Nucleus accumbens (tissue), 56 donors: ENCODE measurements around the gene CARMIL3.
A peak's percentile ranks its signal among the peaks of the same experiment; 100 is the strongest.
"Not testable (repeated sequence)": the region's sequence is repeated elsewhere in the genome, so short reads cannot be mapped to it uniquely, and the experiment has no call there.

ENCODE experiments used
- DNase-seq, 56 donors: peaks; one replicate each; lab custom pipeline; 2025; lab: John Stamatoyannopoulos, UW

Gene CARMIL3

DNA sequence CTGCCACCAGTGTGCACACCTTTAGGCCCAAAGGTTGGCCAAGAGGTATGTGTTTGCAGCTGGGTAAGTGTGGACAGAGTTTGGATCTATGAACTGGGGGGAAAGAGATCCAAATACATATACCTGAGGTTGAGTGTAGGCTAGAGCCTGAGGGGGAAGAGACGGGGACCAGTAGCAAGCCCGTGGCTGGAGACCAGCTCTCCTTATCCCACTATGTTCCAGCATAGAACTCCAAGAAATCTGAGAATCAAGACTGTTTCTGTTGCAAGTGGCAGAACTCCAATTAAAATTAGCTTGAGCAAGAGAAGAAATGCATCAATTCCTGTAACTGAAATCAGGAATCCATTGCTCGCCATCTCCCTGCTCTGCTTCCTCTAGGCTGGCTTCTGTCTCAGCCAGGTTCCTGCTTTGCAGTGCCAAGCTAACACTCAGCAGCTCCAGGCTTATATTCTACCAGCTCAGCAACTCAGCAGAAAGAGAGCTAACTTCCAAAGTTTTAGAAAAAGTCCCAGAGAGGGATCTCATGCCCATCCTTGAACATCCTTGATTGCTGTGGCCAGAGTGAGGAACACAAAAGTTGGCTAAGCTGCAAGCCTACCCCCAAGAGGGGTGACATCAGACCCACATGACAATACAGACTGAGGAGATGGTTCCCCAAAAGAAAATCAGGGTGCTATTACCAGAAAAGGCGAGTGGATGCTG, 40.8 kb downstream of the CARMIL3 start:
- no peak for DNase-seq

DNA sequence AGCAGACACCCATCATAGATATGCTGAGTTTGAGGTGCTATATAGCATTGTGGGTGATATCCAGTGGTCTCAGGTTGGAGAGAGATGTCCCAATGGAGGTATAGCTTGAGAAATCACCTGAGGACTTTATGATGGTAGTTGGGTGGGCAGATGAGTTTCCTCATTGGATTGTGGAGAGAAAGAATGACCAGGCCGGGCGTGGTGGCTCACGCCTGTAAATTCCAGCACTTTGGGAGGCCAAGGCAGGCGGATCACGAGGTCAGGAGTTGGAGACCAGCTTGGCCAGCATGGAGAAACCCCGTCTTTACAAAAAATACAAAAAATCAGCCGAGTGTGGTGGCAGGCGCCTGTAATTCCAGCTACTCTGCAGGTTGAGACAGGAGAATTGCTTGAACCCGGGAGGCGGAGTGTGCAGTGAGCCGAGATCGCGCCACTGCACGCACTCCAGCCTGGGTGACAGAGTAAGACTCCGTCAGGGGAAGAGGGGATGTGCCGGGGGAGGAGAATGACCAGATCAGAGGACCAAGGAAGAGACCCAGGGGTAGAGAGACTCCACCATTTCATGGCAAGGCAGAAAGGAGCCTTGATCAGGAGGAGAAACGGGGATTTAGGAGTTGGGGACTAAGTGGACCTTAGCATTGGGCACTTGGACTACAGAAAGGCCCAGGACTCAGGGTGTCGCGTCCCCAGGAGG, 41.5 kb downstream of the CARMIL3 start:
- no peak for DNase-seq

GRCh38 chr14:24093901-24094840, 42.4 kb downstream of the CARMIL3 start, which contains the start of gene PCK2:
Gene PCK2 (plus strand): TSS chr14:24094311. CDS start chr14:24094406, 95 bp downstream.
- peak in 51 of 56 donors; percentile 21 to 87 (median 58) for DNase-seq

DNA sequence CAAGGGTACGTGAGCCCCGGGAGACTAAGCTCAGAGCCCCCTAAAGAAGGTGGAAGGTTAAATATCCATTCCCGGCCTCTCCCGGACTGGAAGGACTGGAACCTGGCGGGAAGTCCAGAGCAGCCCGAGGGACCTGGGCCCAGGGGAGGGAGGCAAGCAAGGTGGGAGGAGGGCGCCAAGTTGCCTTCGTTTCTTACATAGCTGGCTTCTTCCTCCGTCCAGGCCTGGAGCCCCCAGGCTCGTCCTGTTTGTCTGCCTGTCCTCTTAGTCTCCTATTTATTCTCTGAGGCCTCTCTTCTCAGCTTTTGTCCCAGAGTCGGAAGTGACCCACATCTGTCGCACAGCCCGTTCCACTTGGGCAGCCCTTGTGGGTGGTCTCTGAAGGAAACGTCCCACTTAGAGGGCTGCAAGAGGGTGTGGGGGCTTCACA, 43.0 kb downstream of the CARMIL3 start:
- DNase-seq: no peak

DNA sequence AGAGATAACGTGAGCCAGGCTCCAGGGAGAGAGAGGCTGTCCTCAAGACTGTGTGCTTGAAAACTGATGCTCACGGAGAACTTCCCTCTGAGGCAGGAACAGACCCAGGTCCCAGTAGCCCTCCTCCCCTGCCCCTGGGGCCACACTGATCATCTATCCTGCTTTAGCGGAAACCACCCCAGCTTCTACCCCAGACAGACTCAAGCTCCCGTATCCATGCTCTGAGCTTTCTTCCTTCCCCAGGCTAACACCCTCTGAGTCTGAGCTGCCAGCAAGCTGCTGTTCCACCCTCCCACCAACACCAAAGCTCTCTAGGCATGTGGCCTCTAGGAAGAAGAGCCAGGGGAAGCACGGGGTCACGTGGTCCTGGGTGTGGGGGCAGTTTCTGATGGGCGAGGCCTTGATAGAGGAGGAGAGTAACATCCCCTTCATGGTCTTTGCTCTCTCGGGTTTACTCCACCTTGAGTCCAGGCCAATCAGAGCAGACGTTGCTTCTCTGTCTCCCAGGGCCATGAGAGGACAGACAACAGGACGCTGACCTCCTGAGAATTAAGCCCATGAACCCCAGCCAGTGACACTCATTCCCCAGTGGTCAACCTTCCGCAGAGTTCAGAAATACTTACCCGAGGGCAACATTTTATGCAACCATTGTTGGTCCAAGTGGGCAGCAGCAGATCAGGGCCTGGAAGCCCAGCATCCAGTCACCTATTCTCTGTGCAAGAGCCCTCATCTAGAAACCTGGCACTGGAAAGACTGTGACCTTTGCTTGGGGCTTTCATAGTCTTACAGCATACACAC, 43.7 kb downstream of the CARMIL3 start:
- peak in 7 of 56 donors; percentile 12 to 32 (median 19) for DNase-seq

DNA sequence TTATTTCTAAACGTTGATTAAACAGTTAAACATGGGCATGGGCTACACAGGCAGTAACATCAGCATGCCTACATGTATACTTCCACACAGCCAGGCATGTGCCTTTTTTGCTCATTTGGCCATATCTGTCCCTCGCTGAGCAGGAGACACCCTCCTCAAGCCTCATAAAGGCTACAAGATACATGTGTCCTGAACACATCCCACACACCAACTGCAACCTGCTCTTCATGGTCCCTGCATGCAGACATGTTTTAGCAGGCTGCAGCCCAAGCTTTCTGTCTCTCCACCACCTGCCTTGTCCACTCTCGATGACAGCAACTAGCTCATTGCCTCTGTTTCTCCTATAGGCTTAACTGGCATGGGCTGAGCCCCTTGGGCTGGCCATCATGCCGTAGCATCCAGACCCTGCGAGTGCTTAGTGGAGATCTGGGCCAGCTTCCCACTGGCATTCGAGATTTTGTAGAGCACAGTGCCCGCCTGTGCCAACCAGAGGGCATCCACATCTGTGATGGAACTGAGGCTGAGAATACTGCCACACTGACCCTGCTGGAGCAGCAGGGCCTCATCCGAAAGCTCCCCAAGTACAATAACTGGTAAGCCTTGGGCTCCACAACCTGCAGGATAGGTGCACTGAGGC, 44.9 kb downstream of the CARMIL3 start:
- DNase-seq: no peak

DNA sequence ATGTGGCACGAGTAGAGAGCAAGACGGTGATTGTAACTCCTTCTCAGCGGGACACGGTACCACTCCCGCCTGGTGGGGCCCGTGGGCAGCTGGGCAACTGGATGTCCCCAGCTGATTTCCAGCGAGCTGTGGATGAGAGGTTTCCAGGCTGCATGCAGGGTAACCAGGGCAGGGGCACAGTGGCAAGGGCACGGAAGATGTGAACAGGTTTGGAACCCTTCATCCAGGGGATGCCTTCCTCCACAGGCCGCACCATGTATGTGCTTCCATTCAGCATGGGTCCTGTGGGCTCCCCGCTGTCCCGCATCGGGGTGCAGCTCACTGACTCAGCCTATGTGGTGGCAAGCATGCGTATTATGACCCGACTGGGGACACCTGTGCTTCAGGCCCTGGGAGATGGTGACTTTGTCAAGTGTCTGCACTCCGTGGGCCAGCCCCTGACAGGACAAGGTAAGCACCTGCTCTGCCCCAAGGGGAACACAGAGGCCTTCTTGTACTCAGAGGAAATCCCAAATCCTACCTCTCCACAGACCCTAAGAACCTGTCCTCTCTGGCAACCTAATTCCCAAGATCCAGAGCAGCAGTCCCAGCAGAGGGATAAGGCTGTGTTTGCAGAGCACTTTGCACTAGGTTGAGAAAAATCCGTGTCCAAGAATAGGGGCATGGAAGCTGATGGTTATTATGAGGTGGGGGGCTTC, 46.6 kb downstream of the CARMIL3 start:
- no peak for DNase-seq

GRCh38 chr14:24098927-24099813, 47.4 kb downstream of the CARMIL3 start:
- peak in 13 of 56 donors; percentile 7 to 49 (median 22) for DNase-seq

DNA sequence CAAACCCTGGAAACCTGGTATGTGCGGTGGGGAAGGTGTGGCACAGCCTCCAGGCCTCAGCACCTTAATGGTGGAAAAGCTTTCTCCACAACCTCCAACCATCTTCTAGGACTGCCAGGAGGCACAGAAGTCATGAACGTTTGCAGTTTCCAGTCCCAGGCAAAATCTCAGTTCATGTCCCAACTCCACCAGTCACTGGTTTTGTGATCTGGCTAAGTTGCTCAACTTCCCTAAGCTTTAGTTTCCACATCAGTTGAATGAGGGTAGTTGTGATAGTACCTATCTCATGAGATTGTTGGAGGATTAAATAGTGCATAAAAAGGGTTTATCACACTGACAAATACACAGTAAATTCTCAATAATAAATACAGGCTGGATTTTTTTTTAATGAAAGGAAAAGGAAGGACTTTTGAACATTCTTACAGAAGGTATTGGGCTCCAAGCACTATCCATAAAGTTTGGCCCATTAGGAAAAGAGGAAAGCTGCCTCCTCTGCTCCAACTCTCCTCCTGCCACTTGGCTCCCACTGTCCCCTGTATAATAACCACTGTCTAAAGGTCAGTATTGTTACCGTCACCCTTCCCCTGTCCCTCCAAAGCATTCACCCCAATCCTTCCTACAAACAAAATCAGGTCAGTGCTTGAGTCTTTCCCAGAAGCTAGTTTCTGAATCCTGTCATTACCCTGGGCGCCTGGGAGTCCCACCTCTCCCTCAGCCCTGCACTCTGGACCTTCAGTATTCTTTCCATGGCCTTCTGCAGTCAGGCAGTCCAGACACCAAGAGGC, 48.6 kb downstream of the CARMIL3 start:
- no peak for DNase-seq

DNA sequence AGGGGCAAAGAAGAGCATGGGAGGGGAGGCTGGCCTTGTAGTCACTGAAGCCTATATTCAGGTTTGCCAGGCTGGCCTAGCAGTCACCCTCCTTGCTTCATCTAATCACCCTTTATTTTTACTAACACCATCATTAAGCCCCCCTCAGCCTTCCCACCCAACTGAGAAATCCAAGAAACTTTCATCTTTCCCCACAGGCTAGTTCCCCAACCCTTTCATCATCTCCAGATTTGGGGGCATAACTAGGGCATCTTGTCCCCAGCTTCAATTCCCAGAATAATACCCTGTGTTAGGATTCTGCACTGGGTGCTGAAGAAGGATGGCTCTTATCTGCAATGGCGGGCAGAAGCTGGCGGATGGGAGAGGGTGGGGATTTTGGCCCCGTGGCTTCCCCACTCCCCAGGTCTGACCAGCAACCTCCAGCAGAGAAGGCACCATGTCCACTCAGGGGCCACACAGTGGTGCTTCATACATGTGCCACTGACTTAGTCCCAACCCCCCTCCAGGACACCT, 49.2 kb downstream of the CARMIL3 start:
- DNase-seq: no peak

- no peak for DNase-seq
These were observed 50.7 kb downstream of the CARMIL3 start for GRCh38 chr14:24102357-24103048.

DNA sequence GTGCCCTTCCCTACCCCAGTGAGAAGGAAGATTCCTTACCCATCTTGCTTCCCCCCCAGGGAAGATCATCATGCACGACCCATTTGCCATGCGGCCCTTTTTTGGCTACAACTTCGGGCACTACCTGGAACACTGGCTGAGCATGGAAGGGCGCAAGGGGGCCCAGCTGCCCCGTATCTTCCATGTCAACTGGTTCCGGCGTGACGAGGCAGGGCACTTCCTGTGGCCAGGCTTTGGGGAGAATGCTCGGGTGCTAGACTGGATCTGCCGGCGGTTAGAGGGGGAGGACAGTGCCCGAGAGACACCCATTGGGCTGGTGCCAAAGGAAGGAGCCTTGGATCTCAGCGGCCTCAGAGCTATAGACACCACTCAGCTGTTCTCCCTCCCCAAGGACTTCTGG, 51.6 kb downstream of the CARMIL3 start:
- no peak for DNase-seq

DNA sequence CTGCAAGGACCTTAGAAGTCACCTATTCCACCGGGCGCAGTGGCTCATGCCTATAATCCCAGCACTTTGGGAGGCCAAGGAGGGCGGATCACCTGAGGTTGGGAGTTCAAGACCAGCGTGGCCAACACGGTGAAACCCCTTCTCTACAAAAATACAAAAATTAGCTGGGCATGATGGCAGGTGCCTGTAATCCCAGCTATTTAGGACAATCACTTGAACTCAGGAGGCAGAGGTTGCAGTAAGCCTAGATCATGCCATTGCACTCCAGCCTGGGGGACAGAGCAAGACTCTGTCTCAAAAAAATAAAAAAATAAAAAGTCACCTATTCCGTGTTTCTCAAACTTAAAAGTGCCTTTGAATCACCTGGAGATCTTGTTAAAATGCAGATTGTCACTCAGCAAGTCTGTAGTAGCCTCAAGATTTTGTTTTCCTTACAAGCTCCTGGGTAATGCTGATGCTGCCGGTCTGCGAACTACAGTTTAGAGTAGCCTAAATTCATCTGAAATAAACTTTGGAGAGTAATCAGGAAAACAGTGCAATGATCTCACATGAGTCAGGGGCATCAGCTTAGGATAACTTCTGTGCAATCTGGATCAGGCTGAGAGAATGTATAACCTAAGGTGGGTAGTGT, 53.9 kb downstream of the CARMIL3 start:
- not testable (repeated sequence) for DNase-seq

DNA sequence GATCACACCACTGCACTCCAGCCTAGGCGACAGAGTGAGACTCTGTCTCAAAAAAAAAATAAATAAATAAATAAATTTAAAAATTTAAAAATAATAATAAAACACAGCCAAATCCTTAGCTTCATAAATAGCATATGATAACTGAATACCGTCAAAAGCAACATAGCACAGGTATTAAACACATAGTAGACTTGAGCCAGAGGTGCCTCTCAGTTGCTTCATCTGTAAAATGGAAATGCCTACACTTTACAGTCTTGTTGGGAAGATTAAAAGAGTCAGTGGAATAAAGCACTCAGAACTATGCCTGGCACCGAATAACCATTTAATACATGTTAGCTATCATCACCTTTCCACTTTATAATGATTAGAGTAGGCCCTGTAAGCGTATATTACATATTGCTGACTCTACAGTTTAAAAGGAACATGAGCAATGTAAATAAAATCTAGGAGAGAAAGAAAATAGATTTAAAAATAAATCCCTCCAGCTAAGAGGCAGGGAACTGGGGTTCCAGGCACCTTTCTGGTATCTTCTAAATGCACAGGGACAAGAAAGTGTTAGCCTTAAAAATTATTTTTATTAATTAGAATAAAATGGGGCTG, 55.0 kb downstream of the CARMIL3 start:
- no peak for DNase-seq

- DNase-seq: no peak
These were observed 56.6 kb downstream of the CARMIL3 start for GRCh38 chr14:24108336-24108874.
